GM13976 (cell line): Measurements from ENCODE around the gene SELPLG.
A peak's percentile ranks its signal among the peaks of the same experiment; 100 is the strongest.
"Not testable (repeated sequence)": the region's sequence is repeated elsewhere in the genome, so short reads cannot be mapped to it uniquely, and the experiment has no call there.

Source experiments
- DNase-seq: peaks from one replicate; pipeline ENCODE4 v3.0.0; 2012; ENCODE audit warnings: low spot score
- in situ Hi-C: fragments of 300-500 bp; cut with MboI; formaldehyde crosslinking; loops from one replicate; pipeline ENCODE4 v1.12.0; 2022; ENCODE audit warnings: low sequenced_read_pairs, mixed read lengths, inconsistent platforms; ENCODE audit not compliant: unreplicated experiment
- TF ChIP-seq, protein P1 (sequence below): IDR thresholded peaks from 2 replicates; pipeline ENCODE4 v1.5.1; 2012; ENCODE audit warnings: borderline replicate concordance, mild to moderate bottlenecking; ENCODE audit not compliant: insufficient read depth; ENCODE audit errors: extremely low read depth, missing control alignments, control extremely low read depth

The SELPLG gene

DNA sequence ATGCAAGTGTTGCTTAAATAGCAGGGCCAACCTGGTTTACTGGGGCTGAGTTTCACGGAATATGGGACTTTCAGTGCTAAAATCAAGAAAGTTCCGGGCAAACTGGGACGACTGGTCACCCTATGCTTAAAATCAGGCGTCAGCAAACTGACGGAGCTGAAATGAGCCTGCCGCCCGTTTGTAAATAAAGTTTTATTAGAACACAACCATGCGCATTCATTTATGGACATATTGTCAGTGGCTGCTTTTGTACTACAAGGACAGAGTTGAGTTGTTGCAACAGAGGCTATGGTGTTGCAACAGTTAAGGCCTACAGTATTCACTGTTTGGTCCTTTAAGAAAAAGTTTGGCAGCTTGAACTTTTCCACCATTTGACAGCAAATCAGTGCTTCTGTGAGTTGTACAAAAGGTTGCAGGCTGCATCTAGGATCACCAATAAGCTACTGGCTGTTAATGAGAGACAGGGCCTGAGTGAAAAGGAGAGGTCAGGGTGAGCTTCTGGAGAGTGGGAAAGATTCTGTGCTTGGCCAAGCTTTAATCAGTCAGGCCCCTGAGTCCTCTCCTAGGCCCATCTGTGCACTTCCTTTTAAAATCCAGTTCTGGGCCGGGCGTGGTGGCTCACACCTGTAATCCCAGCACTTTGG is 13.3 kb downstream of the SELPLG start:
- DNase-seq = no peak
- TF ChIP-seq, protein P1, sequence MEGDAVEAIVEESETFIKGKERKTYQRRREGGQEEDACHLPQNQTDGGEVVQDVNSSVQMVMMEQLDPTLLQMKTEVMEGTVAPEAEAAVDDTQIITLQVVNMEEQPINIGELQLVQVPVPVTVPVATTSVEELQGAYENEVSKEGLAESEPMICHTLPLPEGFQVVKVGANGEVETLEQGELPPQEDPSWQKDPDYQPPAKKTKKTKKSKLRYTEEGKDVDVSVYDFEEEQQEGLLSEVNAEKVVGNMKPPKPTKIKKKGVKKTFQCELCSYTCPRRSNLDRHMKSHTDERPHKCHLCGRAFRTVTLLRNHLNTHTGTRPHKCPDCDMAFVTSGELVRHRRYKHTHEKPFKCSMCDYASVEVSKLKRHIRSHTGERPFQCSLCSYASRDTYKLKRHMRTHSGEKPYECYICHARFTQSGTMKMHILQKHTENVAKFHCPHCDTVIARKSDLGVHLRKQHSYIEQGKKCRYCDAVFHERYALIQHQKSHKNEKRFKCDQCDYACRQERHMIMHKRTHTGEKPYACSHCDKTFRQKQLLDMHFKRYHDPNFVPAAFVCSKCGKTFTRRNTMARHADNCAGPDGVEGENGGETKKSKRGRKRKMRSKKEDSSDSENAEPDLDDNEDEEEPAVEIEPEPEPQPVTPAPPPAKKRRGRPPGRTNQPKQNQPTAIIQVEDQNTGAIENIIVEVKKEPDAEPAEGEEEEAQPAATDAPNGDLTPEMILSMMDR = no peak
- in situ Hi-C loops = no loop called here

DNA sequence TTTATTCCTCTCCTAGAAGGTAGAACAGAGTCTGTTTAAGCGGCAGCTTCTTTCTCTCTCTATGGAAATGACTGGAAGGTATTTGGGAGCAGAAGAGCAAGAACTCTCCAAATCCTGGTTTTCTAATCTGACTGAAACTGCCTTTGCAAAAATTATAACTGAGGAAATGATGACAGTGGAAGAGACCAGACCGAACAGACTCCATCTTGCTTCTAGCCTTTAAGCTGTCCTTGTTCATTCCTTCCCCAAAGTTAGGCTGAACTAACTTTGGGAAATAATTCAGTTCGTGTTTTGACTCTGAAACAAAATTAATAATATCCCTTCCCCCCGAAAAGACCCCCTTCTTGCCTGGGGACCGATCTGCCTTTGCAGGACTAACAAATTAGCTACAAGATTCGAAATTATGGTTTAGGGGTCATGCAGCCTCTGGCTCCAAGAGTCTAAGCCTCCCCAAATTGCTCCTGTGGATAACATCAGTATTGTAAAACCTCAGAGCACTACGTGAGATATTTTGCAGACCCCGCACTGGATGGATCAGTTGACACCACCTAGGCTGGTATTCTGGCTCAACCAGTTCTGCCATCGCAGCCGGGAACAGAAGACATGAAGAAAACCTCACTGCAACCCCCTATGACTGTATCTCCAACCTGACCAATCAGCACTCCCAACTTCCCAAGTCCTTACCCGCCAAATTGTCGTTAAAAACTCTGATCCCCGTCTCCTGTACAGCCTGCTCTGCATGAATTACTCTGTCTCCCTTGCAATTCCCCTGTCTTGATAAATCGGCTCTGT is 14.1 kb downstream of the SELPLG start:
- no peak for DNase-seq
- in situ Hi-C loops = loop anchor here (5.0 kb wide), 1 partner anchor 52 kb away; no protein-coding TSS in a partner anchor
- TF ChIP-seq, protein P1 = no peak

DNA sequence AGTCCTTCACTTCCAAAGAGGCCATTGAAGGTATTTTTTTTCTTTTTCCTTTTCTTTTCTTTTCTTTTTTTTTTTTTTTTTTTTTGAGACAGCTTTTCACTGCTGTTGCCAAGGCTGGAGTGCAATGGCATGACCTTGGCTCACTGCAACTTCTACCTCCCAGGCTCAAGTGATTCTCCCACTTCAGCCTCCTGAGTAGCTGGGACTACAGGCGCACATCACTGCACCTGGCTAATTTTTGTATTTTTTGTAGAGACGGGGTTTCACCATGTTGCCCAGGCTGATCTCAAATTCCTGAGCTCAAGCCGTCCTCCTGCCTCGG is 14.8 kb downstream of the SELPLG start:
- in situ Hi-C loops = loop anchor here (5.0 kb wide), 1 partner anchor 52 kb away; no protein-coding TSS in a partner anchor
- DNase-seq = not testable (repeated sequence)

DNA sequence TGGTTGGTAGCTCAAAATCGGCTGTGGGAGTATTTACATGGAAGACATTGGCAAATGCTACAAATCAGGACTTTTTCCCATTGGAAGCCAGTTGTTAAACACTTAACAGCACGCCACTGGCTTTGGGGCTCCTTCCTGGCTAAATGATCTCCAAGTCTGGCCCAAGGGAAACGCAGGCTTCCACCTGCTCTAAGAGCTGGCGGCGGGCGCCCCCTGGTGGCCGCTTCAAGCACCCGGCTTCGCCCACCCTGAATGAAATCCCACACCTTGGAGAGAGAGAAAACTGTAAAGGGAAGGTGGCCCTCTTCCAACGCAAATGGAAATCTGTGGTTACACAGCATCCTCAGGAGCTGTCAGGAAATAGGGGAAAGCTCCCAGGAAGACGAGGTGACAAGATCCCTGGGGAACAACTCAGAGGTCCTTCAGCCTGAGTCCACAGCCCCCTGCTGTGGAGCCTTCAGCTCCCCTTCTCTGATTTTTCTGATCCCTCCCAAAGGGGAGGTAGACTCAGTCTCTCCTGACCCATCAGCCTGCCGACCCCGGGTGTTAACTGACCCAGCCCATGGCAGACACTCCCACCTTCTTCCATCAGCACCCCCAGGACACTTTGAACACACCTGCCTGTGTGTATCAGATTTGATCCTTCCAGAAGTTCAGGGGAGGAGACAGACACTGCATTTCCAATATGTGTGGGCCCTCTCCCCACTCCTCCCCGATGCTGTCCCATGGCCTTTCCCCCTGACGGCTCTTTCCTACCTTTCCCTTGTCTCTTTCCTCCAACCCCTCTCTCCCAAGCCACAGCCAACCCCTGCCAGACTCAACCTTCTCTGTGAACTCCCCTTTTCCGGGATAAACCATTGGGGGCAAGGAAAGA is 15.4 kb downstream of the SELPLG start:
- peak; percentile 83 for DNase-seq
- in situ Hi-C loops = loop anchor here (5.0 kb wide), 1 partner anchor 51 kb away; no protein-coding TSS in a partner anchor
- TF ChIP-seq, protein P1 = peak; percentile 91

DNA sequence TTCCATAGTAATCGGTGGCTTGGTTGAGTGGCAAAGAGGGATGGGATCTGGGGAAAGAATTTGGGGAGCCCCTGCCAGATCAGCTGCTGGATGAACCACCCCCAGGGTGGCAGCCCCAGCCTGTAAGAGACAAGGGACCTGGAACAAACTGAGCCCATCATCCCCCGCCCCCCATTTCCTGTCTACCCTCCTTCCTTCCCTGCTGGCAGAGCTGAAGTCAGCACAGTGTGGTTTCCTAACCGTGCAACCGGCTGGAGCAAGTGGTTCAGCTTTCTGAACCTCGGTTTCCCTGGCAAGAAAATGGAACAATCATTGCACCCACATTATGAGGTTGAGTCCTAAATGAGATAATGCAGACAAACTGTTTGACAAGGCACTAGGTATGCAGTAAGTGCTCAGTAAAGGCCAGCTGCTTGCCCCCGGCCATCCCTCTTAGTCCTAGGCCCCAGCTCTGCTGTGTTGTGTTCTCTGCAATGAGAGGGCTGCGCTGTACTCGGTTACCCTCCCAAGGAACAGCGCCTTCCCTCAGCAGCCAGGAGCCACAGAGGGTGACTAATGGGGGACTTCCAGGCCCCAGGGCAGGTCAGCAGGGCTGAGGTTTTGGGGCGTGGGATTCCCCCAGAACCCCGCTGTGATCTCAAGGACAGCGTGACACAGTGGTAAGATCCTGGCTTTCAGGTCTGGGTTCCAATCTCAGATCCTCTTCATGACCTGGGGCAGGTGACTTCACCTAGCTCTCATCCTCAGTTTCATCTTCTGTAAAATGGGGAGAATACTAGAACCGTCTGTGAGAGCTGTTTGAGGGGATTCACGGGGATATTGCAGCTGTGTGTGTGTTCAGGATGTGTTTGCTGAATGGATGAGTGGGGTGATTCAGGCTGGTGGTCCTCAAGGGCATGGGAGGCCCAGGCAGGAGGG is 16.5 kb downstream of the SELPLG start:
- DNase-seq = peak; percentile 91
- in situ Hi-C loops = loop anchor here (5.0 kb wide), 1 partner anchor 50 kb away; no protein-coding TSS in a partner anchor
- TF ChIP-seq, protein P1 = no peak

DNA sequence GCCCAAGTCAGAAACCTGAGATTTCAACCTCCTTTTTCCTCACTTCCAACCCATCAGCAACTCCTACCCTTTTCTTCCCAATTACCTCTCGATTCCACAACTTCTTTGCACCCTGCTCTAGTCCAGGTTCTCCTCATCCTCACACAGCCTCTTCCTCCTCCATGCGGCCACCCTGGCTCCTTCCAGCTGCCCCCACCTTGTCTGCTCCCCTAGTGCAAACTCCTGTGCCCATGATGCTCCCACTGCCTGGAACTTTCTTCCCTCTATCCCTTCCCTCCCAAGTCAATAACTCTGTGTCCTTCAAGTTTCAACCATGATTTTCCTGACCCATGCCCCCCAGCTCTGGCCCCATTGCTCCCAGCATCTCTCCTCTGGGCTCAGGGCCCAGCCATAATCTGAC is 17.3 kb downstream of the SELPLG start:
- DNase-seq = no peak
- TF ChIP-seq, protein P1 = no peak
- in situ Hi-C loops = loop anchor here (5.0 kb wide), 1 partner anchor 49 kb away; no protein-coding TSS in a partner anchor
